Measurements from ENCODE around the gene RNLS.

The RNLS gene

GRCh38 chr10:88531392-88532052, 51.6 kb downstream of the RNLS start:
- Histone ChIP-seq H3K27me3 (ENCODE audit: low read length) (no peaks in the 10 kb centered on the region), H4K20me1 (ENCODE audit: low read depth, low read length) (no peaks in the 10 kb centered on the region), H3K9me3 (ENCODE audit: insufficient read depth, low read length) (no peaks in the 10 kb centered on the region), H3K79me2 (ENCODE audit: insufficient read depth, low read length) (no peaks in the 10 kb centered on the region), H3K4me2 (ENCODE audit: low read depth, low read length, poor library complexity, severe bottlenecking) (no peak overlapping the region), H3K27ac (ENCODE audit: low read depth, low read length) (no peak overlapping the region), H2AFZ (ENCODE audit: low read depth, low read length, severe bottlenecking) (no peak overlapping the region), H3K9ac (ENCODE audit: low read length) (no peak overlapping the region), H3K36me3 (ENCODE audit: low read length) (no peaks in the 10 kb centered on the region), H3F3A (ENCODE audit: insufficient read depth) (no peaks in the 10 kb centered on the region), H3K9me2 (replicated peaks; ENCODE audit: insufficient read depth, low read length) (no peaks in the 10 kb centered on the region), H3K4me3 (ENCODE audit: insufficient read depth, low read length, poor library complexity, severe bottlenecking) (no peak overlapping the region)
- TF ChIP-seq CTCF (IDR thresholded peaks at IDR 0.05; ENCODE audit: insufficient read depth, low read length, poor library complexity, severe bottlenecking) (no peak), EZH2phosphoT487 (conservative IDR thresholded peaks at IDR 0.05; ENCODE audit: low read length) (no peak)

GRCh38 chr10:88530629-88531391, 52.3 kb downstream of the RNLS start:
- Histone ChIP-seq H3K4me3 (ENCODE audit: insufficient read depth, low read length, poor library complexity, severe bottlenecking) (no peak overlapping the region), H3F3A (ENCODE audit: insufficient read depth) (no peaks in the 10 kb centered on the region), H3K27ac (ENCODE audit: low read depth, low read length) (no peak overlapping the region), H3K4me2 (ENCODE audit: low read depth, low read length, poor library complexity, severe bottlenecking) (no peak overlapping the region), H3K27me3 (ENCODE audit: low read length) (no peaks in the 10 kb centered on the region), H3K36me3 (ENCODE audit: low read length) (no peaks in the 10 kb centered on the region), H3K79me2 (ENCODE audit: insufficient read depth, low read length) (no peaks in the 10 kb centered on the region), H3K9ac (ENCODE audit: low read length) (no peak overlapping the region), H3K9me2 (replicated peaks; ENCODE audit: insufficient read depth, low read length) (no peaks in the 10 kb centered on the region), H4K20me1 (ENCODE audit: low read depth, low read length) (no peaks in the 10 kb centered on the region), H2AFZ (ENCODE audit: low read depth, low read length, severe bottlenecking) (no peak overlapping the region), H3K9me3 (ENCODE audit: insufficient read depth, low read length) (no peaks in the 10 kb centered on the region)
- TF ChIP-seq EZH2phosphoT487 (conservative IDR thresholded peaks at IDR 0.05; ENCODE audit: low read length) (no peak), CTCF (IDR thresholded peaks at IDR 0.05; ENCODE audit: insufficient read depth, low read length, poor library complexity, severe bottlenecking) (no peak)

GRCh38 chr10:88530093-88530492, 53.0 kb downstream of the RNLS start:
- Histone ChIP-seq H3K36me3 (ENCODE audit: low read length) (no peaks in the 10 kb centered on the region), H3F3A (ENCODE audit: insufficient read depth) (no peaks in the 10 kb centered on the region), H3K4me2 (ENCODE audit: low read depth, low read length, poor library complexity, severe bottlenecking) (no peak overlapping the region), H3K9ac (ENCODE audit: low read length) (no peak overlapping the region), H3K4me3 (ENCODE audit: insufficient read depth, low read length, poor library complexity, severe bottlenecking) (no peak overlapping the region), H3K27ac (ENCODE audit: low read depth, low read length) (no peak overlapping the region), H3K79me2 (ENCODE audit: insufficient read depth, low read length) (no peaks in the 10 kb centered on the region), H3K27me3 (ENCODE audit: low read length) (no peaks in the 10 kb centered on the region), H3K9me3 (ENCODE audit: insufficient read depth, low read length) (no peaks in the 10 kb centered on the region), H2AFZ (ENCODE audit: low read depth, low read length, severe bottlenecking) (no peak overlapping the region), H3K9me2 (replicated peaks; ENCODE audit: insufficient read depth, low read length) (no peaks in the 10 kb centered on the region), H4K20me1 (ENCODE audit: low read depth, low read length) (no peaks in the 10 kb centered on the region)
- TF ChIP-seq EZH2phosphoT487 (conservative IDR thresholded peaks at IDR 0.05; ENCODE audit: low read length), result no peak
- TF ChIP-seq CTCF (IDR thresholded peaks at IDR 0.05; ENCODE audit: insufficient read depth, low read length, poor library complexity, severe bottlenecking), result no peak
